ENCODE data around the gene TUG1.

Gene TUG1

DNA sequence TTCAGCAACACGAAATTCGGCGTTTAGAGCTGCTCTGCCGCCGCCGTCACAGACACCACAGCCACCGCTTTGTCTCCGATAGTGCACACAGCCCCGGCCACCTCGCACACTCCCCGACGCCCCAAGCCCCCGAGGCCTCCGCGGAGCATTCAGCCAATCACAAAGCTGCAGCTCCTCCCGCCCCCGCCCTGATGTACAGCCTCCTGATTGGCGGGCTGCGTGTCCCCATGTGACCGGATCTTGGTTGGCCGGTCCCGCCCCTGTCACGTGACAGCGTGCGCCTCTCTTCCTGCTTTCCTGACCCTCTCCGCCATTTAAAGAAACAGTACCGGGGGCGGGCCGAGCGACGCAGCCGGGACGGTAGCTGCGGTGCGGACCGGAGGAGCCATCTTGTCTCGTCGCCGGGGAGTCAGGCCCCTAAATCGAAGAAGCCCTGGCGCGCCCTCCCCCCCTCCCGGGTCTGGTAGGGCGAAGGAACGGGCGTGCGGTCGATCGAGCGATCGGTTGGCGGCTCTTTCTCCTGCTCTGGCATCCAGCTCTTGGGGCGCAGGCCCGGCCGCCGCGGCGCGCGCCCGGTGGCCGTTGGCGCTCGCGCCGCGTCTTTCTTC is at the start of gene TUG1:
Gene TUG1, plus strand, starts transcription at position 342 of the 608 bp plus-strand sequence.
- peak; percentile 85 for DNase-seq (ENCODE audit: low read depth)

- DNase-seq (ENCODE audit: low read depth): no peak
Observed at GRCh38 chr22:30919973-30920372, 49.1 kb upstream of the TUG1 start.

GRCh38 chr22:30920407-30920806 is 48.7 kb upstream of the TUG1 start:
- DNase-seq (ENCODE audit: low read depth): no peak

DNA sequence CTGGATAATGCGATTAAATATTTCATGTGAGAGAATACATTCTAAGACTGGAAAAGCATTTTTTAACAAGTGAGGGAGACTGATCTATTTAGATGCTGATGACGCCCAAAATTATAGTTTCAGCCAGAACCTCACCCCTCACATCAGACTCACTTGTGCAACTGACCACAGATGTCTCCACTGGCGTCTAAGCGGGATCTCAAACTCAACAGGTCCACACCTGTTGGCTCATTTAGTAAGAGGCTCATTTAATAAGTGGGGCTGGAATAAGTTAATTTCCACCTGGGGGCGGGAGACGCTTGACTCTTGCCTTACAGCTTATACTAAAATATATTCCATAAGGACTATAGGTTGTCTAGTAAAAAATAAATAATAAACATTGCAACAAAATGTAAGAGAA is 48.0 kb upstream of the TUG1 start:
- no peak for DNase-seq (ENCODE audit: low read depth)

- DNase-seq (ENCODE audit: low read depth): no peak
Observed at GRCh38 chr22:30922151-30922611, 46.9 kb upstream of the TUG1 start.

GRCh38 chr22:30923168-30923900 is 45.7 kb upstream of the TUG1 start:
- no peak for DNase-seq (ENCODE audit: low read depth)

GRCh38 chr22:30925667-30926066 is 43.4 kb upstream of the TUG1 start:
- DNase-seq (ENCODE audit: low read depth): no peak

DNA sequence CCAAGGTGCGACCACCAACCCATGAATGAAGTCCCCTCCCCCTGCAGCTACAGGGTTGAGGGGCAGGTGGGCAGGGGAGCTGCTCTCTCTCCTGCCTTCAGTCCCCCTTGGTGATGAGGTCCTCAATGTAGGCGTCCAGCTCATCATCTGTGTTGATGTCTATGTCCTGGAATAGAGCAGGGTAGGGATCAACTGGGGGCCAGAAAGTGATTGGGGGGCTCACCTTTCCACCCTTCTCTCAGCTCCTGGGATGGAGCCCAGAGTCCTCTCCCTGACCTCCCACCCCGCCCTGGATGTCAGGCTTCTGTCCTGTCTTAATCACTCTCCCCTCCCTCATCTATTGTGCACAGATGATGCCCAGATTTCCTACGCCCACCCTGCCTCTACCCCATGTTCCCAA is 42.4 kb upstream of the TUG1 start:
- no peak for DNase-seq (ENCODE audit: low read depth)

DNA sequence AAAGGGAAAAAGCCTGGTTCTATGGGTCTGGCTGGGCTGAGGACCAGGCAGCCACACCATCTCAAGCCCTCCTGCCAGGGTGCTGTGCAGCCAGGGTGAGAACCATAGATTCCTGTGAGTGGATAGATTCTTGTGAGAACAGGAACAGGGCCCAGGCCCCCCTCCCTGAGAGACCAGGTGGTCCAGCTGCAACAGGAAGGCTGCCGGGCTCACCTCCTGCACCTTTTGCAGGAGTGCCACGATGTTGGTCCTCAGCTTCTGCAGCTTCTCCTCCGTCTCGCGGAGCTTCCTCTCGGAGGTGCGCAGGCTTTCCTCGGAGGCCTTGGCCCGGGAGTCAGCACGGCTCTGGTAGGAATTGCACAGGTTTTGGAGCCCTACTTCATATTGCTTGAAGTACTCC is 41.3 kb upstream of the TUG1 start:
- no peak for DNase-seq (ENCODE audit: low read depth)

DNA sequence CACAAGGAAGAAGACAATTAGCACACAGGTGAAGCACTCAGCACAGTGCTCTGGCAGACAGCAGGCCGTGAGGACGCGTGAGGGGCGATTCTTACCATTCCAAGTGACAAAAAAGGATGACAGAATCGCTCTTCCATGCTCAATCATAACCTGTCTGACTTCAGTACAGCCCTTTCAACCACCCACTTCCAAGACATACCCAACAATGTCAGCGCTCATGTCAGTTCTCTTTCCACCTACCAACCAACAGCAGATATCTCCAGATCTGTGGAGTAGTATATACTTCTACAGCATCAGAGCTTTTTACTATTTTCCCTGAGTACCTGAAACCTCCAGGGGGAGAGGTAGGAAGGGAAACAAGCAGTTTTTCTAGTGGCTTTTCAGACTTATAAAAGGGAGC is 40.7 kb upstream of the TUG1 start:
- no peak for DNase-seq (ENCODE audit: low read depth)

GRCh38 chr22:30930228-30930627 is 38.8 kb upstream of the TUG1 start:
- no peak for DNase-seq (ENCODE audit: low read depth)

- DNase-seq (ENCODE audit: low read depth): no peak
Observed at GRCh38 chr22:30931541-30932300, 37.3 kb upstream of the TUG1 start.

- DNase-seq (ENCODE audit: low read depth): no peak
Observed at GRCh38 chr22:30932661-30933060, 36.4 kb upstream of the TUG1 start.

- no peak for DNase-seq (ENCODE audit: low read depth)
Observed at GRCh38 chr22:30933457-30933856, 35.6 kb upstream of the TUG1 start.

GRCh38 chr22:30934053-30934452 is 35.0 kb upstream of the TUG1 start:
- no peak for DNase-seq (ENCODE audit: low read depth)

DNA sequence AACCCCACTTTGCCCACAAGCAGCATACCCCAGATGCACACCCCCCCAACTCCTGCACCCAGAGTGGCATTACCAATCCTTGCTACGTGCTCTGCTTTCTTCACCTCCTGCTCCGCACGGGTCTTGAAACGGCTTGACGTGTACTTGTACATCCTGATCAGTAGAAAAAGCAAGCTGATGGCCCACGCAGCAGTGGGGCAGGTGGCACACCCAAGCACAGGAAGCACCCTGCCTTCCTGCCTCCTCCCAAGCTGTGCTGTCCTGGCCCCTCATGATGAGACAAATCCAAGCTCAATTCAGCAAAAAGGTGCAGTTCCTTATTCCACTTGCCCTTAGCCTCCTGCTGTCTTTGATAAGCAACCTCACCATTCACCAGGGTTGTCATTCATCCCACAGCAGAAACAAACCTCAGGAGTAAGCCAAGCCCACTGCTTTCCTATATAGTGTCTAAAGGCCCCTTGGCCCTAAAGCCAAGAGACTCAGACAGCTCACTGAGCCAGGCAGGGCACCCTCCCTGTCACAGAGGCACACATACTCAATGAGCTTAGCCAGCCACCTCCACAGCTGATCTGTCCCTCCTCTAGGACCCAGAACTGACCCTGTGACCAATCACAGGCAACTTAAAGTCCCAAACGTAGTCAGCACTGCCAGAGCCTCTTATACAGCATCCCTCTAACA is 28.2 kb upstream of the TUG1 start:
- DNase-seq (ENCODE audit: low read depth): no peak

DNA sequence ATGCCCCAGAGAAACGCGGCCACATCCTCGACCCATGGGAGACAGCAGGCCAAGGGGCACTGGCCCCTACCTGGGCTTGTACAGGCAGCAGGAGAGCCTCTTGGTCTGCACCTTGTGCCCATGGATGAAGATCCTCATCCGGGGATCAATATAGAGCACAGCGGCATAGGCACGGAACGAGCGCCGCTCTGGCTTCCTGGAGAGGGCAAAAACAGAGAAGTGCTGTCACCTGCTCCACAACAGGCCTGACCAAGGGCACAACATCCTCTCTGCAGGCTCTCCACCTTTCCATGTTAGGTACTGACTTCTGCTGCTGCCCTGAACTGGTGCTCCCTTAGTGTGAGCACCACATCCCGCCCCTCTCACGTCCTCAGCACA is 27.7 kb upstream of the TUG1 start:
- no peak for DNase-seq (ENCODE audit: low read depth)

- no peak for DNase-seq (ENCODE audit: low read depth)
Observed at GRCh38 chr22:30943368-30943767, 25.7 kb upstream of the TUG1 start.

DNA sequence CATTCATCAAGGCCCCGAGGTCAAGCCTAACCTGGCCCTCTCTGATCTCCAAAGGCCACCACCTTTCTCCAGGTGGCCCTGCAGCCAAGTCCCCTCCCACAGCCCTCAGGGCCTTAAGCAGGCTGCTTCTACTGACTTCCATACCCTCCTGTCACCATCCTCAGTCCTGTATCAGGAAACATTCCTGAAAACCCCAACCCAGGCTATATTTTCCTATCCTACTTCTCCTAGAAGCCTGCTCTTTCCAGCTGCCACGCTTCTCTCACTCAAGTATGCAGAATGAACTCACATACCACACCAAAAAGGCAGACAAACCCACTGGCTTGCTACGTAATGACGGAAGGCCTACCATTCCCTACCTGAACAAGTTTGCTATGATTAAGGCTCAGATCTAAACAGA is 24.1 kb upstream of the TUG1 start:
- DNase-seq (ENCODE audit: low read depth): no peak

GRCh38 chr22:30945653-30946052 is 23.4 kb upstream of the TUG1 start:
- DNase-seq (ENCODE audit: low read depth): no peak

GRCh38 chr22:30946354-30946753 is 22.7 kb upstream of the TUG1 start:
- DNase-seq (ENCODE audit: low read depth): no peak

DNA sequence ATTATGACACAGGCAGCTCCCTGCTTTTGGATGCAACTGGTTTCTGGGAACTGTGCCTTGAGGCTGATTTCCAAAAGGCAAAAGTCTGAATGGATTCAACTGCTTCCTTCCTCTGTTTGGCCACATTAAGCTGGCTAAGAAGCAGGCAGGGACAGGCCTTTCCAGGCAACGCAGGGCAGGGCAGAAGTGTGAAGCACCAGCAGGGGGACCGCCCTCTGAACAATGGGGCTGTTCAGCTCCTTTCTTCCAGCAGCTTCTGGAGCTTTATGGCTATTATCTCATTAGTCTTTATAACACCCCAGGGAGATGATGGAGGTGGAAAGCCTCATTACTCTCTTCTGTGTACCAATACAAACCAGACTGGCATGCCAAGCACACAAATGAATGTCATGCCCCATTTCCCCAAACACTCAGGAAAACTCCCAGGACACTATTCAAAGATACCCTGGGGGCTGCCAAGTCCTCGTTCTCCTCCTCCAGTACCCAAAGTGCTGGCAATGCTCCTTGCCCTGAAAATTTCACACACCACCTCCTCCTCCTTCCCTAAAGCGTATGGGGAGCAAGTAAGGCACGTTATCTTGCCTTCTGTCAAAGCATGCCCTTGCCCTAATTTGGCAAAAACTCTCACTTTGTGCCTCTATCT is 21.8 kb upstream of the TUG1 start:
- DNase-seq (ENCODE audit: low read depth): peak; percentile 10
